NCI-H526 (cell line): ENCODE measurements around the gene PRSS50.
"Not testable (repeated sequence)": the region's sequence is repeated elsewhere in the genome, so short reads cannot be mapped to it uniquely, and the experiment has no call there.

Experiments
- DNase-seq, 2 experiments: peaks; one replicate each; lab custom pipeline; 2025; lab: John Stamatoyannopoulos, UW

PRSS50 gene

DNA sequence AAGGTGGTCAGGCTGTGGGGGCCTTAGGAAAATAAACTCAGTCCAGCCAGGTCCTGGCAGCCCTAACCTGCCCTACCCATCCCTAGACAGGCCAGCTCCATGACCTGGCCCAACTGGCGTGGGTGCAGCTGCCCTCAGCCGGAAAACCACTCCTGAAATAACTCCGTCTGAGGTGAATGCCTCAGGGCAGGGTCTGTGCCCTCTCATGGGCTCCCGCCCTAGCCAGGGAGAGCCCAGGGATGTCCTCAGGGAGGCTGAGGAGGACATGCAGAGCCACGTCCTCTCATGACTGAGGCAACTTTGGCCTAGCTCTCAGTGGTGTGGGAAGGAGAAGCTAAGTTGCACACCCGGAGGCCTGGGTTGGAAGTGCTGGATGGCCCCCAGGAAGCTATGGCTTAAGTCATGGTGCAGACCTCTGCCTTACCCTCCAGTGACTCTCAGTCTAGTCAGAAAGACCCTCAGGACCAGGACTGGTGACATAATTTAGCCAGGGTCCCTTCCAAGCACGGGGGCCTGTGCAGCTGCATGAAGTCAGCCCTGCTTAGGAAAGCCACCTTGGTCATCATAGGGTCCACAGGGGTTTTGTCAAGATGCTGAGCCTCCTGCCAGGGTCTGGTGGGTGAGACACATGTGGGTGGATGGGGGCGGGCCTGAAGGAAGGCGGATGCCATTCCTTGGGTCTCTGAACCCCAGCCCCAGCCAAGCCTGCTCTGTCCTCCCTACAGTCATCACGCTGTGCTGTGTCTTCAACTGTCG, 9.1 kb downstream of the PRSS50 start:
- no peak for DNase-seq

DNA sequence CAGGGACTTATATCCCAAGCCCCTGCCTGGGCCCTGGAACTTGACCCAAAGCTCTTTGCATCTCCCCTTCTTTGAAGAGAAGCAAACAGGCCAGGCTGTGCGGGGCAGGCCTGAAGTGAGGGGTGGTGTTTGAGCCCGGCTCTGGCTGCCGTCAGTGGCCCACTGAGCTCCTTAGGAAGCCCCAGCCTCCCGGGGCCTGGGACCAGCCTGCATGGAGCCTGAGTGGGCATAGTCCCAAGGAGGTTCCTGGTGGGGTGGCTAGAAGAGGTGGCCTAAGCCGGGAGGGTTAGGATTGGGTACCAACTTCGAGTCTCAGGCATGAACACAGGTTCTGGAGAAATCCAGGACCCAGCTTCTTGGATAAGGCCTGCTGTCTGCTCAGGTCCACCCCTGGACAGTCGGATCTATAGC, 10.1 kb downstream of the PRSS50 start:
- no peak for DNase-seq

DNA sequence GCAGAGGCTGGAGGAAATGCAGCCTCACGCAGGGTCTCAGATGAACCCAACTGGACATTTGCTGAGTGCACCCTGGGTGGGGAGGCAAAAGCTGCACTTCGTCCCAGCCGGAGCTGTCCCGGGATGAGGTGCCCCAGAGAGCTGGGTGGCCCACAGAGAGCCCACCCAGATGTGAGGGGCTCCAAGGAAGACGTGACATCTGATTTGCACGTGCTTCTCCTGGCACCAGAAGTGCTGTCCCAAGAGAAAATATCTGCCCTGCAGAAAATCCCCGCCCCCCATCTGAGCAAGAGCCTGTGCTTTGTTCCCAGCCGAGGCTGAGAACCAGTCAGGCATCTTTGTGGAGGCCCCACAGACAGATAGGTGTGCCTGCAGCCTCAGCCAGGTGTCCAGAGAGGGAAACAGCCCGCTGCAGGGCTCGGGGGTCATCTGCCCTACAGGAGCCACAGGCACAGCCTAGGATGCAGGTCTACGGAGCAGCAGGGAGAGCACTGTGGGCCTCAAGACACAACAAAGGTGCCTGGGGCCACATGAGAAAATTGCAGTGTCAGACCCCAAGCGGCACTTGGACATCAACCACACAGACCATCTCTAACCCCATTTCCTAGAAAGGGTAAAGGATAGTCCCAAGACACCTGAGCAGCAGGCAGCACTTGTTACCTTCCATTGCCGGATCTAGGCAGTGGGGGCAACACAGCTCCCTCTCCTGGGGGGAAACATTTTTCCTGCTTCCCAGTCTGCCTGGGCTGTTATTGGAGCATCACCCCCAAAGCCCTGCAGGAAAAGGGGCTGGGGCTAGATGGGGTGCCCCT, 10.7 kb downstream of the PRSS50 start:
- DNase-seq = no peak

DNA sequence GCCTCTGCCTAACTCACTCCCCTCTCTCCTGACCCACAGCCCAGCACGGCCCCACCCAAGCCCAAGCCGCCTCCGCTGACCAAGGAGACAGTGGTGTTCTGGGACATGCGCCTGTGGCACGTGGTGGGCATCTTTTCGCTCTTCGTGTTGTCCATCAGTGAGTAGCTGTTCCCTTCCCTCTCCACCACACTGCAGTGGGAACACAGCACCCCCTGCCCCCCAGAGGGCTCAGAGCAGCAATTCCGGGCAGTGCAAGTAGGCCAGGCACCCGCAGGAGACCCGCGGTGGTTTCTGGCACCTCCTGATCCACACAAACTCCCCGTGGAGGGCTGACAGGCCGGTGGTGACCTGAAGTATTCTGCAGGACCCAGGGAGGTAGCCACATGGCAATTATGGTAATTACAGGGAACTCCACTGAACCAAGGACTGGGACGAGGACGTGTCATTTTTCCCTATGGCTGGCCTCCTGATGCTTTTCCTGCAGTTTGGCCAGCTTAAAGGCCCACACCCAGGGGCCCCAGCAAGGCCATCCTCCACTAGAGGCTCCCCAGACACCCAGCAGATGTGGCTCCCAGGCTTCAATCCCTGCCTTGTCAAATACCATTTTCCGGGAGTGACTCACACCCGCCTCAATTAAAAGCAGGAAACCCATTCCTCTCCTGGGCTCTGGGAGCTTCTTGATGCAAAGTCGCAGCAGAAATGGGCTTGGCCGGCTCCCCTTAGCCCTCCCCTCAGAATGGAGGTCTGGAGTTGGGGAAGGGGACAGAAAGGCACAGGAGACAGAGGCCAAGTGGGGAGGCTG, 11.7 kb downstream of the PRSS50 start:
- DNase-seq = no peak

DNA sequence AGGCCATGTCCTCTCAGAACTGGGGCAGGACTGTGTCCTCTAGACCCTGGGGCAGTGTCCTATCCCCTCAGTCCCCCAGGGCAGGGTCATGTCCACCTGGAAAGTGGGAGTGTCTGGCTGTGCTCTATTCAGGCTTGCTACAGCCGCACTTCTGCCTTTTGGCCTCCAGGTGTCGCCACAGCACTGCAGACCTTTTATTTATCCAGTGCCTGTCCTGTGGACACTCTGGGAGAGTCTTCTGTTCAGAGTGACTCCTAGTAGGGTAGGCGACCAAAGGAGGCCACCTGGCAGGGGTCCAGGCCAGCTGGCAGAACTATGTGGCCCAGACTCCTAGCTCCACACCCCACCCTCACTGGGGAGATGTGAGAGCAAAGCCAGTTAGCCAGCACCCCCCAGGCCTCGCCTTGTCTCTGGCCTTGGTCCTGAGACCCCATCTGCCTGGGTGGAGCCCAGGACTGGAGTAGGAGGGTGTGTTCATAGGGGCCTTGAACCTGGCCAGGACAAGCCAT, 12.6 kb downstream of the PRSS50 start:
- DNase-seq = peak; percentile 20 to 66

DNA sequence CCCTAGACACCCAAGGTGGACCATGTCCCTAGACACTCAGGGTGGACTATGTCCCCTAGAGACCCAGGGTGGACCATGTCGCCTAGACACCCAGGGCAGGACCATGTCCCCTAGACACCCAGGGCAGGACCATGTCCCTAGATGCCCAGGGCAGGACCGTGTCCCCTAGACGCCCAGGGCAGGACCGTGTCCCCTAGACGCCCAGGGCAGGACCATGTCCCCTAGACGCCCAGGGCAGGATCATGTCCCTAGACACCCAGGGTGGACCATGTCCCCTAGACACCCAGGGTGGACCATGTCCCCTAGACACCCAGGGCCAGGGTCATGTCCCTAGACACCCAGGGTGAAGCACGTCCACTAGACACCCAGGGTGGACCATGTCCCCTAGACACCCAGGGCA, 13.3 kb downstream of the PRSS50 start:
- not testable (repeated sequence) for DNase-seq

DNA sequence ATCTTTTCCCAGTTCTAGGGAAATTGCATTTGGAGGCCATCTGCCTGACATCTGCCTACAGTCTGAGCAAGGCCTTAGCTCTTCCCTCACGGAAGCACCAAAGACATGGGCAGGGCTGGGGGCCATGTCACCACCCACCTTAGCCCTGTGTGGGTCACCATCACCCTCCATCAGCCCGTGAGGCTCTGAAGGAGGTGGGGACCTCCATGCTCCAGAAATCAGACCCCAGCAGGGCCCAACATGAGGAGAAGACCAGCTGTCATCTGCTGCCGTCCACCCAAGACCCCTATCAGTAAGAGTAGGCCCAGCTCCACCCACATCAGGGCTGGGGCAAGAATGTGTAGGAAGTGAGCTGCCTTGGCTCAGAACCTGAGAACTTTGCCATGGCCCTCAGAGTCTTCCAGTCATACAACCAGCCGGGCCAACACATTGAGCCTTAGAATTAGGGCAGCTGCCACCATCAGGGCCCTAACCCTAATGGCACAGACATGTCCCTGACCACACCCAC, 14.6 kb downstream of the PRSS50 start:
- DNase-seq = no peak

DNA sequence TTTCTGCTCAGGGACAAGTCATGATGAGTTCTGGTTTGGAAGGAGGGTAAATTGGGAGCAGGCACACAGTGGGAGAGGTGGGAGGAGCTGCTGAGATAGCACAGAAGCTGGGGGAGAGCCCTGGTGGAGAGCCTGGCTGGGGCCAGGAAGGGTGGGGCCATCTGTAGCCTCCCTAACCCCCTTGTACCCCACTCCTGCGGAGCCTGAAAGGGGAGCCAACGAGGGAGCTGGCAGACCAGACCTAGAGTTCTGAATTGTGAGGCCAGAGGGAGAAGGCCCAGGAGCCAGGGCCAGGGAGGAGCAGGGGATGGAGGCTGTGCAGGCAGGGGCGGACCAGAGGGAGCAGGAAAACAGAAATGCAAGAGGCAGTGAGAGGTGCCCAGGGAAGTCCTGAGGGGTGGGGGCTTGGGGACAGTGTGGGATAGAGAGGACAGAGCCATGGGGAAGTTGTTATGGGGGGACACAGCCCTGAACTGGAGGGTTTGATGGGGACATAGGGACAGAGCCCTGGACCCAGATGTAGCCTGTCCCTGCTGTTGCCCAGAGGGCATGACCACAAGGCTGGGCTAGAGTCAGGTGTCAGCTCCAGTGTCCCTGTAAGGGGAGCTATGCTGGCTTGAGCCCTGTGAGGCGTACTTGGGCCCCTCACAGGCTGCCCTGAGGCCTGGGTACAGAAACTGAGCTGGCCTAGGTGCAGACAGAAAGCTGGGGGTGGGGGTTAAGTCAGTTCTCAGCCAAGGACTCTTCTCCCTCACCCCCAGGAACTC, 15.2 kb downstream of the PRSS50 start:
- peak in 1 of 2 experiments; percentile 7 for DNase-seq

DNA sequence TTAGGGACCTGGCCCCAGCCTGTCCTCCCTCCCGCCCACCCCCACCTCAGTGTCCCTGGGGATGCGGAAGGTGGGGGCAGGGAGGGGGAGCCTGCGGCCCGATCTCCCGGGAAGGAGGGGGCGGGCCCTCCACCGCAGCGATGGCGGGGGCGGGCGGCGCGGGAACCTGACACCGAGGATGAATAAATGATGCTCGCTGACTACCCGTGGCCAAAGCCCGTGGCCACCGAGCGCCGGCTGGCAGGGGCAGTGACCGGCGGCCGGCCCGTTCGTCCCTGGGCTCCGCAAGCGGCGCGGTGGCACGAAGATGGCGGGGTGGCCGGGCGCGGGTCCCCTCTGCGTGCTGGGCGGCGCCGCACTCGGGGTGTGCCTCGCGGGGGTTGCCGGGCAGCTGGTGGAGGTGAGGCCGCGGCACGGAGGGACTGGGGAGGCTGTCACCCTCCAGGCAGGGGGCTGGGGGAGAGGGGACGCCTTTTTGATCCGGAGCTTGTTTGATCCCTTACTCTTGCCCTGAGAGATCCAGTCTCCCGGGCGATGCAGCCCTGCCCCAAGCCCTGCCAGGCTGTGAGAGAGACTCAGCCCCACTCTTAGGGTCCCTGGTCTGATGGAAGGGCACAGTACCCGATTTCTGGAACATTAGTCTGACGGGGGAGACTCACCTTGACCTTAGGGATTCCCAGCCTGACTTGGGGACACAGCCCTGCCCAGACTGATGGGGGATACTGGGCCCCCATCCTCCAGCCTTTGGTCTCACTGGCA, 16.3 kb downstream of the PRSS50 start, which contains the start of gene TMIE:
TMIE (plus strand) TSS at position 212 of the 759 bp plus-strand sequence; CDS start at position 308, 96 bp downstream.
- peak in 1 of 2 experiments; percentile 25 for DNase-seq

DNA sequence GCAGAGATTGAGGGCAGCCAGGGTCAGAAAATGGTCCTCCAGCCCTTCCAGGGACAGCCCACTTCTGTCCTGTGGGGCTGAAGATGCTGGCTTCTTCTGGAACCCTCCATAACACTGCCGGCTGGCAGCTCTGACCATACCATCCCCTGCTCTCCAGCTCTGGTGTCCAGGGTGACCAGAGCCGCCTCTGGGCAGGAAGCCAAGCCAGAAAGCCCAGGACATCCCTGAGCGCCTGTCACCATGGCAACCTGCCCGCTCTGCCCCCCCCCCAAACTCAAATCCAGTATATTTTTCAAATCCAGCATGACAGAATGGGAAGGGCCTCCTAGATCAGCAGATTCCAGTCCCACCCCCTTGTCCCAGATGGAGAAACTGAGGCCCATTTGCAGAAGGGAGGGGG, 16.9 kb downstream of the PRSS50 start:
- DNase-seq = no peak

DNA sequence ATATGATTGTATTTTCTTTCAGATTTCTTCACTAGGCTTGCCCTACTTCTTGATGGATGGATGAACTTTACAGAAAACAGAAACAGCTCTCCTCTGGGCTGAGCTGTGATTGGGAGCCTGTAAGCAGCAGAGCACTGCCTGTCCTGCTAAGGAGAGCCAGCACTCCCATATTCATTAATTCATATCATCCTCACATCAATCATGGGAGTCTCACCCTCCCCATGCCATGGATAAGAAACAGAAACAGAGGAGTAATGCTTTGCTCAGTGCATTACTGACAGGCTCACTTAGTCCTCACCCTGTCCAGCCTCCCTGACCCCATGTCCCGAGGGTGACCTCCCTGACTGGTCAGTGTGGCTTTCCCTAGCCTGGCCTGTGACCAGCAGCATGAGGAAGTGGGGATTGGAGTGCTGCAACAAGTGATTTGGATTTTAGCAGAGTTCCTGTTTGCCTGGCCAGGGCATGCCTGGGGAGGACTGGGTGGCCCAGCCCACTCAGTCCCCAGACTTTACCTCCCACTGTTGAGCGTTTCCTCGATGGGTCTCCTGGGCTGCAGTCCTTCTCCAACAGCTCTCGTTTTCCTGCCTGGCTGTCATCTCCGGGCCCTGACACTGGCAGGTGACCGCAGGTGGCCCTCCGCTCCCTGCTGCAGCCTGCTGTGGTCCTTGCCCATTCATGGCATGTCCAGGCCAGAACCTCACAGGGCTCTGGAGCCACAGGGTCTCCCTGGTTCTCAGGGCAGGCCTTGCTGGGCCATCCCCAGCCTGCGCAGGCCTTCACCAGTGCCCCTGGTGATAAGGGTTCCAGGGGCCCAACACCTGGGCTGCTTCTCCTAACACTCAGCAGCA, 17.8 kb downstream of the PRSS50 start:
- no peak for DNase-seq

DNA sequence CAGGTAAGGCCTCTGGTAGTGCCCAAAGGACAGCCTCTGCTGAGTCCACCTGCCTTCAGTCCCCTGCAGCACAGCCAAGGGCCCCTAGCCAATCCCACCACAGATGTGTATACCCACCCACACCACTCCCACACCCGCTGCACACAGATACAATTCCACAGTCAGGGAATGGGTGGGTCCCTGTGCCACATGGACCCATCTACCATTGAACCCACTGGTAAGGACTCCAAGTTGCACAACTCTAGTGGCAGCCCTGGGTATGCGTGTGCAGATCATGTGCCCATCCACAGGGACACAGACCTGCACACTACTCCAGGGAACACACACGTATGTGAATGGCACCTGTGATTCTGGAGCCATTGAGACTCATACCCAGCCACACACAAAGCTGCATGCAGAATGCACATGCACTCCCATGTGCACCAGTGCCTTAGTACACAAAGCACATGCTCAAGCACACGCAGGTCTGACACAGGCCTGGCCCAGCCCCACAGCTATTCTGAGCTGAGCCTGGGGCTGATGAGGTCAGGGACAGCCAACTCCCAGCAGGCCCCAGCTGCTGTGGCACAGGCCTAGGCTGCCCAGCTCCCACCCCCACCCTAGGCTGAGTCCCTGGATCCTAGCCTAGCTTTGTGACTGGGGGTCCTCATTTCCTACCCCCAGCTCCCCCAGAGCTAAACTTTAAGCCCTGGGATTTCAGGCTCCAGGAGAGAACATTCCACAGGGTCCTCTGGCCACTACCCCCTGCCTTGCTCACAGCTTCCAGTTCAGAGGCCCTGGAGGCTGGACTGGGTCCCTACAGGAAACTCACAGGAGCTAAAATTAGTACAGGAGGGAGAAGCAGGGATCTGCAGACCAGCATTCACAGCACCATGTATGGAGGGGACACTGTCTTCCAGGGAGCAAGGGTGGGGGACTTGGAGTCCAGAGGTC, 21.4 kb downstream of the PRSS50 start:
- no peak for DNase-seq

DNA sequence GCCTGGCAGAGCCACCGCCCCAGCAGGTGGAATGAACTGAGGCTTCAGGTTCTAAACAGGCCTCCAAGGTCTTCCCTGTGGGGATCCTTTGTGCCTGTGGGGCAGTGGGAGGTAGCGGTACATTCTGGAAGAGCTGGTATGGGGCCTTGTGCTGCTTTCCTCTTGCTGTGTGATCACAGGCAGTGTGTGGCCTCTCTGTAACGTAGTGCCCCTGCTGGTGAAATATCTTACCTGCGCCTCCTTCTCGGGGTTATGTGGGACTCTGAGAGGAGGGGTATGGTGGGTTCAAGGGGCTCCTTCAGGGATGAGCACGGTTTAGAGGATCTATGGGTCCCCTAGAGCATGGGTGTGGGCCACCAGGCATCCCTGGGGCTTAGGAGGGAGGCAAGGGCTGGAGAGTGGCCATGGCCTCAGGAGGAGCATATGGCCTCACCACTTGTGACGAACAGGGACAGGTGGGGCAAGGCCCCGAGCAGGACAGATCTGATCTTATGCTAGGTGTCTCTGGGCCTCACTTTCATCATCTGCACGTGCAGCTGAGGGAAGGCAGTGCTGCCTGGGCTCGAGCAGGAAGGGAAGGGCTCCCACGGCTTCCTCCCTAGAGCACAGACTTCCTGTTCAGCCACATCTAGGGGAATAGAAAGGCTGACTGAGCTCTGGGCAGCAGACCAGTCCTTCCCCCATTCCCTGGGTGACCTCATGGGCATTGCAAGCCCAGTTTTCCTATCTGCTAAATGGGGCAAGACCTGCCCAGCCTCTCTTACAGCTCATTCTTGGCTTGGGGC, 22.3 kb downstream of the PRSS50 start:
- DNase-seq = peak in 1 of 2 experiments; percentile 37

DNA sequence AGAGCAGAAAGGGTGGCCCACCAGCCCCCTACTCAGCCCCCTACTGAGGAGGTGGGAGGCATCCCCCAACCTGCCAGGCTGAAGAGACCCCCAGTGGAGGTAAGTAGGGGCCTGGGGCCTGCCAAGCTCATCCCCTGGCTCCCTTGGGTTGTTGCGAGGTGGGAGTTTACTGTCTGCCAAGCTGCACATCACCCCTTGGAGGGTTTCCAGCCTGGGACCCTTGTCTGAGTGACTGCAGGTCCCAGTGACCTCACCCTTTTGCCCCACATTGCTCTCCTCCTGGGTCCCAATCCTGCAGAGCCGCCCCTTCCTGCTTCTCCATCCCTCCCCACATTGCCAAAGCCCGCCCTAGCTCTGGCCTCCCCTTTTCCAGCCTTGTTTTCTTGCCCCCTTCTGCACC, 23.1 kb downstream of the PRSS50 start:
- no peak for DNase-seq

DNA sequence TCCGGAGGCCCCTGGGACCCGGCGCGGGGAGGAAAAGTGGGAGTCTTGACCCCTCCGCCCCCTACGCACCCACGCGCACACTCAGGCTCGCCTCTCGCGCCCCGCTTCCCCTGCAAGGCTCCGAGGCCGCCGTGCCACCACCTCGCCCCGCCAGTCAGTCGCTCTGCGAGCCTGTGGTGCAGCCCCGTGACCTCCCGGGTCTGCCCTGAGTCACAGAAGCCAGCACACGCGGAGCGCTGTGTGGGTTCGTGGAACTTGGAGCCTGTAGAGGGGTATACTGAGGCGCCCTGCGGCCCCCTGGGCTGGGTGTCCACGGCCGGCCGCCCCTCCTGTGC, 23.8 kb downstream of the PRSS50 start:
- DNase-seq = peak in 1 of 2 experiments; percentile 31

DNA sequence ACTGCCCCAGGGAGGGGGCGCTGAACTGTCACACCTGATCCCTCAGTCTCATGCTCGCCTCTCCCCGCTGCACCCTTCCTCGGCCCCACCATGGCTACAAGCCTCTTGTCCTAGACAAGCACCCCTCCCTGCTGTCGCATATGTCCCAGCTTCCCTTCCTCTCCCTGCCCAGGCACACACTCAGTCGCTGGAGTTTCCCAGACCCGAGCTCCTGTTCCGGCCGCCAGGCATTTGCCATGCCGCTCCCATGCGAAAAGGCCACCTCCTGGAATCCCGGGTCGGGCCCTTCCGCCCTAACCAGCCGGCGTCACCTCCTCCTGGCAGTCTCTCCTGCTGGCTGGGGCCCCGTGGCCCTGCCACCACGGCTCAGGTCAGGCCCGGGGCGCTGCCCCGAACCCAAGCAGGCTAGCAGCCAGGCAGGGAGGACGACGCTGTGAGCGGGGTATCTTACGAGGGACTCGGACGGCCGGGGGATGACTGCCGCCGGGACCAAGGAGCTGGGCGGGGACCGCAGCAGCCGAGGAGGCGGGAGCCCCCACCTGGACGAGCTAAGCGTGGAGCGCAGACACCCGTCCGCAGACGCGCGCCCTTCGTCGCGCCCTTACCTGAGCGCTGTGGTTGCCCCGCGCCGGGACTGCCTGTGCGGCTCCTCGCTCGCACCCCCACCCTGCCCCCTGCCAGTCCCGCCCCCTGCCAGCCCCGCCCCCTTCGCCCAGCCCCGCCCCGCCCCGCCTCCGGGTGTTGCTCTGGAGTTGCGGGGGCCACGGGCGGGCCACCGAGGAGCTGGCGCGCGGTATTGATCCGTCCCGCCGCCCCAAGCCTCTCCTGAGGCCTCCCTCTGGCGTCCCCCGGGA, 24.4 kb downstream of the PRSS50 start, which contains the start of gene ALS2CL:
ALS2CL (minus strand) TSS at position 642 of the 854 bp plus-strand sequence. CDS start 4,239 bp downstream, outside the sequence.
- DNase-seq = peak in 1 of 2 experiments; percentile 65
